HepG2 (cell line): ENCODE results near the gene NPC1. TPM values are rescaled to one million over a fixed set of nuclear protein-coding genes. Genes with fewer than 3 reads are reported as not detected.

Experiments used
- ATAC-seq: fragments of 200-7000 bp; cut with Tn5 transposase; 3 replicates; pipeline ENCODE4 v1.9.1; 2020; ENCODE audit warnings: mild to moderate bottlenecking, moderate library complexity
- BruUV-seq: library from RNA; stranded (reverse); fragments of 400-500 nt; replicated peaks from 2 replicates; lab custom pipeline; 2021; lab: Mats Ljungman, UMichigan
- CTCF ChIA-PET: fragments of 300-600 bp; formaldehyde crosslinking; extraction: SDS; loops from one replicate; lab custom pipeline; 2021; ENCODE audit warnings: low total read pairs, inconsistent platforms, low intra/inter-chr PET ratio; lab: Yijun Ruan, JAX
- POLR2A ChIA-PET: fragments of 350-600 bp; sonication (Branson Sonifier 250); formaldehyde crosslinking; loops from one replicate; lab custom pipeline; 2020; ENCODE audit warnings: antibody characterized with exemption, inconsistent platforms; lab: Yijun Ruan, JAX
- DNase-seq: peaks from one replicate; pipeline ENCODE4 v3.0.0-alpha.2; 2015; ENCODE audit warnings: low spot score
- FAIRE-seq: peaks from 3 replicates; lab custom pipeline; 2011; peaks lifted over from hg19 to GRCh38; lab: Jason Lieb, UNC
- H2AFZ ChIP-seq: one replicate; pipeline ENCODE4 v1.6.1; 2011; ENCODE audit warnings: low read length, inconsistent platforms
- H3K27ac ChIP-seq: fragments of 300-600 bp; 3 replicates; pipeline ENCODE4 v1.8.0; 2011; ENCODE audit warnings: mixed run types, mild to moderate bottlenecking, mixed read lengths, low read length, inconsistent platforms; ENCODE audit not compliant: insufficient read depth; ENCODE audit errors: extremely low read length
- H3K27me3 ChIP-seq, 2 experiments: fragments of 200-600 bp in 1 of 2; 2 replicates in 1 of 2; 3 replicates in 1 of 2; pipeline versions ENCODE4 v1.6.0 to v1.8.0; 2011; ENCODE audit warnings: low read length in 2 of 2, mild to moderate bottlenecking in 2 of 2, moderate library complexity in 2 of 2, inconsistent platforms in 1 of 2; ENCODE audit not compliant: insufficient read depth in 2 of 2, control insufficient read depth in 1 of 2
- H3K36me3 ChIP-seq, 2 experiments: fragments of 200-600 bp in 1 of 2; replicated peaks in 1 of 2; 2 replicates in 1 of 2; 3 replicates in 1 of 2; pipeline versions ENCODE4 v1.5.1 to v1.8.0; 2011; ENCODE audit warnings: low read length in 2 of 2, inconsistent platforms in 1 of 2; ENCODE audit not compliant: insufficient read depth in 2 of 2, control insufficient read depth in 1 of 2
- H3K4me1 ChIP-seq: 2 replicates; pipeline ENCODE4 v1.5.1; 2012; ENCODE audit warnings: low read length, inconsistent platforms; ENCODE audit not compliant: insufficient read depth
- H3K4me2 ChIP-seq: 2 replicates; pipeline ENCODE4 v1.6.0; 2011; ENCODE audit warnings: low read depth, low read length, inconsistent platforms
- H3K4me3 ChIP-seq, 3 experiments: fragments of 200-600 bp in 1 of 3; sonication (generic), shearing (Covaris generic) in 1 of 3; replicated peaks in 1 of 3; 2 replicates each; pipeline ENCODE4 v1.5.1; 2011 to 2016; ENCODE audit warnings: low read length in 3 of 3, inconsistent platforms in 2 of 3, low read depth in 2 of 3, mild to moderate bottlenecking in 2 of 3, control low read depth in 1 of 3, mixed read lengths in 1 of 3; ENCODE audit not compliant: insufficient read depth in 1 of 3
- H3K79me2 ChIP-seq: one replicate; pipeline ENCODE4 v1.6.1; 2011; ENCODE audit warnings: low read length, inconsistent platforms; ENCODE audit not compliant: insufficient read depth
- H3K9ac ChIP-seq: 2 replicates; pipeline ENCODE4 v1.6.0; 2011; ENCODE audit warnings: mild to moderate bottlenecking, low read depth, low read length, inconsistent platforms; ENCODE audit not compliant: insufficient read depth
- H3K9me3 ChIP-seq: 2 replicates; pipeline ENCODE4 v1.5.1; 2012; ENCODE audit warnings: mild to moderate bottlenecking, low read length
- H4K20me1 ChIP-seq: 2 replicates; pipeline ENCODE4 v1.6.0; 2011; ENCODE audit warnings: inconsistent platforms, mild to moderate bottlenecking, low read length, moderate library complexity; ENCODE audit not compliant: insufficient read depth
- ARNT2 ChIP-seq: sonication (generic); formaldehyde crosslinking; IDR thresholded peaks from 2 replicates; pipeline ENCODE4 v1.8.0; 2022; ENCODE audit warnings: mild to moderate bottlenecking, low read depth, missing genetic modification reagents, moderate library complexity
- BRF2 ChIP-seq: sonication (generic); formaldehyde crosslinking; IDR thresholded peaks from 2 replicates; pipeline ENCODE4 v1.8.1; 2022; ENCODE audit warnings: mild to moderate bottlenecking, missing genetic modification reagents
- CHD4 ChIP-seq: fragments of 200-600 bp; sonication (generic); IDR thresholded peaks from 2 replicates; pipeline ENCODE4 v1.7.0; 2017; ENCODE audit warnings: mild to moderate bottlenecking, low read length, borderline replicate concordance
- NR3C1 ChIP-seq: sonication (generic); formaldehyde crosslinking; IDR thresholded peaks from 2 replicates; pipeline ENCODE4 v1.4.0; 2020; ENCODE audit warnings: missing genetic modification reagents
- RFX3 ChIP-seq: IDR thresholded peaks from 2 replicates; pipeline ENCODE4 v1.6.1; 2016; ENCODE audit warnings: missing biosample characterization, missing genetic modification reagents
- SIX1 ChIP-seq: sonication (generic); formaldehyde crosslinking; IDR thresholded peaks from 2 replicates; pipeline ENCODE4 v1.4.0; 2020; ENCODE audit warnings: missing genetic modification reagents, borderline replicate concordance
- SMC3 ChIP-seq: IDR thresholded peaks from 2 replicates; pipeline ENCODE4 v1.6.1; 2011; ENCODE audit warnings: low read length, improper control_type of control experiment
- TOPORS ChIP-seq: sonication (generic); formaldehyde crosslinking; IDR thresholded peaks from 2 replicates; pipeline ENCODE4 v1.8.0; 2023; ENCODE audit warnings: mild to moderate bottlenecking, missing genetic modification reagents
- WGBS: methylation state at CpG from one replicate; pipeline ENCODE4 v1.1.6; 2017; ENCODE audit warnings: low lambda C conversion rate; 5-methylcytosine and 5-hydroxymethylcytosine counted together
- in situ Hi-C: cut with HindIII; loops from 2 replicates; pipeline ENCODE4 v1.10.0; 2017; ENCODE audit warnings: low pct_unique_long_range_greater_than_20kb; ENCODE audit not compliant: extremely low pct_ligation_motif_present
- intact Hi-C: fragments of 100-400 bp; cut with micrococcal nuclease; formaldehyde crosslinking; loops from one replicate; pipeline ENCODE4 v1.10.0; 2022; ENCODE audit not compliant: unreplicated experiment
- polyA plus RNA-seq, 8 experiments: library from polyadenylated mRNA; depleted of rRNA in 3 of 8; stranded (reverse) in 7 of 8; unstranded in 1 of 8; fragments of >200 nt; fragmentation: Illumina TruSeq in 4 of 8; extraction: Trizol in 4 of 8; gene quantifications; 2 replicates each; pipeline versions ENCODE4 v1.2.1 to v1.2.3, GENCODE V29; 2011 to 2016; ENCODE audit warnings: low read depth in 4 of 8, missing spikeins in 1 of 8, mixed read lengths in 1 of 8; ENCODE audit not compliant: insufficient read depth in 1 of 8
- total RNA-seq, 5 experiments: library from RNA; depleted of rRNA; stranded (reverse); fragments of >200 nt; fragmentation: Illumina TruSeq; extraction: Trizol; gene quantifications; 2 replicates each; pipeline ENCODE4 v1.2.3, GENCODE V29; 2016; ENCODE audit warnings: low read depth in 1 of 5
- TF ChIP-seq, protein P1 (sequence below): sonication (generic); formaldehyde crosslinking; IDR thresholded peaks from 2 replicates; pipeline ENCODE4 v1.4.0; 2020; ENCODE audit warnings: missing genetic modification reagents

NPC1 gene
- total and polyA plus RNA-seq, 2 of the 13 experiments (the other 11 are each of a cell fraction or from before 2014, with no cell fraction given) = 46.5 to 114 TPM

DNA sequence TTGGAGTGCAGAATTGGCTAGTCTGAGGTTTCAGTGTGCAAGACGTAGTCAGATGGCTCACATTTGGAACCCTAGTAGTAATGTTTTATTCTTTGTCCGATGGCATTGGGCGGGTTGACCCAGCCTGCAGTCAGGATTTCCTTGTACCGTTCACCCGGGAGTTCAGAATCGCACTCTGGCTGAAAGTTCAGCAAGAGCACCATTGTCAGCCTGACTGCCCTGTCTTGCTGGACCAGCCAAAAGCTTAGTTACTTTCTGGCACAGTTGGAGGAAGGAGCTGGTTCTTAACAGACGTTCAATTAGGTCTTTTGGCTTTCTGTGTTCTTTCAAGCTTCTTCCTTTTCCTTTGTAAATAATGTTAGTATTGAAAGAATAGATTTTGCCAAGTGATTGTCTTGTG is 64.4 kb downstream of the NPC1 start:
- intact Hi-C loops (no loop called here), in situ Hi-C loops (no loop called here)
- ATAC-seq = no peak
- 97% methylated on average over 7 of the region's 7 CpGs for WGBS
- no peak for FAIRE-seq
- Histone ChIP-seq H4K20me1 (no peaks in the 10 kb centered on the region), H3K4me1 (0 out of 2 replicates have a peak, but pooled peaks cover 6% of the 10 kb centered on the region), H3K4me2 (no peak overlapping the region), H3K36me3 (peaks cover 13 to 70% of the 10 kb centered on the region in 2 experiments; a peak in 4 of 5 replicates), H3K4me3 (no peak overlapping the region), H3K9me3 (no peaks in the 10 kb centered on the region), H3K9ac (no peak overlapping the region), H3K79me2 (no peaks in the 10 kb centered on the region), H3K27ac (no peak overlapping the region), H3K27me3 (no peaks in the 10 kb centered on the region), H2AFZ (no peak overlapping the region)
- TF ChIP-seq SIX1 (CRISPR knock-in tag) (no peak), CHD4 (no peak), RFX3 (CRISPR knock-in tag) (no peak), NR3C1 (CRISPR knock-in tag) (no peak), SMC3 (no peak), BRF2 (no peak), ARNT2 (CRISPR knock-in tag) (no peak), TOPORS (CRISPR knock-in tag) (no peak)
- TF ChIP-seq, protein P1, sequence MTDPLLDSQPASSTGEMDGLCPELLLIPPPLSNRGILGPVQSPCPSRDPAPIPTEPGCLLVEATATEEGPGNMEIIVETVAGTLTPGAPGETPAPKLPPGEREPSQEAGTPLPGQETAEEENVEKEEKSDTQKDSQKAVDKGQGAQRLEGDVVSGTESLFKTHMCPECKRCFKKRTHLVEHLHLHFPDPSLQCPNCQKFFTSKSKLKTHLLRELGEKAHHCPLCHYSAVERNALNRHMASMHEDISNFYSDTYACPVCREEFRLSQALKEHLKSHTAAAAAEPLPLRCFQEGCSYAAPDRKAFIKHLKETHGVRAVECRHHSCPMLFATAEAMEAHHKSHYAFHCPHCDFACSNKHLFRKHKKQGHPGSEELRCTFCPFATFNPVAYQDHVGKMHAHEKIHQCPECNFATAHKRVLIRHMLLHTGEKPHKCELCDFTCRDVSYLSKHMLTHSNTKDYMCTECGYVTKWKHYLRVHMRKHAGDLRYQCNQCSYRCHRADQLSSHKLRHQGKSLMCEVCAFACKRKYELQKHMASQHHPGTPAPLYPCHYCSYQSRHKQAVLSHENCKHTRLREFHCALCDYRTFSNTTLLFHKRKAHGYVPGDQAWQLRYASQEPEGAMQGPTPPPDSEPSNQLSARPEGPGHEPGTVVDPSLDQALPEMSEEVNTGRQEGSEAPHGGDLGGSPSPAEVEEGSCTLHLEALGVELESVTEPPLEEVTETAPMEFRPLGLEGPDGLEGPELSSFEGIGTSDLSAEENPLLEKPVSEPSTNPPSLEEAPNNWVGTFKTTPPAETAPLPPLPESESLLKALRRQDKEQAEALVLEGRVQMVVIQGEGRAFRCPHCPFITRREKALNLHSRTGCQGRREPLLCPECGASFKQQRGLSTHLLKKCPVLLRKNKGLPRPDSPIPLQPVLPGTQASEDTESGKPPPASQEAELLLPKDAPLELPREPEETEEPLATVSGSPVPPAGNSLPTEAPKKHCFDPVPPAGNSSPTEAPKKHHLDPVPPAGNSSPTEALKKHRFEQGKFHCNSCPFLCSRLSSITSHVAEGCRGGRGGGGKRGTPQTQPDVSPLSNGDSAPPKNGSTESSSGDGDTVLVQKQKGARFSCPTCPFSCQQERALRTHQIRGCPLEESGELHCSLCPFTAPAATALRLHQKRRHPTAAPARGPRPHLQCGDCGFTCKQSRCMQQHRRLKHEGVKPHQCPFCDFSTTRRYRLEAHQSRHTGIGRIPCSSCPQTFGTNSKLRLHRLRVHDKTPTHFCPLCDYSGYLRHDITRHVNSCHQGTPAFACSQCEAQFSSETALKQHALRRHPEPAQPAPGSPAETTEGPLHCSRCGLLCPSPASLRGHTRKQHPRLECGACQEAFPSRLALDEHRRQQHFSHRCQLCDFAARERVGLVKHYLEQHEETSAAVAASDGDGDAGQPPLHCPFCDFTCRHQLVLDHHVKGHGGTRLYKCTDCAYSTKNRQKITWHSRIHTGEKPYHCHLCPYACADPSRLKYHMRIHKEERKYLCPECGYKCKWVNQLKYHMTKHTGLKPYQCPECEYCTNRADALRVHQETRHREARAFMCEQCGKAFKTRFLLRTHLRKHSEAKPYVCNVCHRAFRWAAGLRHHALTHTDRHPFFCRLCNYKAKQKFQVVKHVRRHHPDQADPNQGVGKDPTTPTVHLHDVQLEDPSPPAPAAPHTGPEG (CRISPR knock-in tag) = no peak
- ChIA-PET POLR2A (no interaction called here), CTCF (no interaction called here)
- DNase-seq = no peak
- BruUV-seq = no TSS peak
